ENCODE measurements around the gene CLIP2. TPM values are rescaled to one million over a fixed set of nuclear protein-coding genes. Genes with fewer than 3 reads are reported as not detected.
"Not testable (repeated sequence)": the region's sequence is repeated elsewhere in the genome, so short reads cannot be mapped to it uniquely, and the experiment has no call there.

Gene CLIP2
- total RNA-seq, 4 donors from 2014 or later = 5.6 to 20.8 (median 10.2) TPM

GRCh38 chr7:74311305-74311744, 22.1 kb downstream of the CLIP2 start:
- TF ChIP-seq POLR2A (IDR thresholded peaks at IDR 0.05) = no peak
- TF ChIP-seq CTCF (IDR thresholded peaks at IDR 0.05) = no peak
- WGBS, 2 donors = 51 to 59% methylated on average over 4 of the region's 4 CpGs
- no peak for DNase-seq
- Histone ChIP-seq H3K36me3 (no peaks in the 10 kb centered on the region), H3K9me3 (no peaks in the 10 kb centered on the region), H3K27me3 (peaks cover 0 to 10% (median 0%) of the 10 kb centered on the region in 4 donors), H3K4me3 (no peak overlapping the region), H3K27ac (peak overlapping the region in 2 of 4 donors; percentile 20 to 80), H3K4me1 (peaks cover 14 to 48% (median 33%) of the 10 kb centered on the region in 3 donors)
- intact Hi-C loops (cut with DNase I) = no loop called here

- no peaks in the 10 kb centered on the region for H3K9me3 ChIP-seq
- peak in 1 of 4 donors; percentile 35 for TF ChIP-seq POLR2A (IDR thresholded peaks at IDR 0.05)
- TF ChIP-seq CTCF (IDR thresholded peaks at IDR 0.05) = no peak
- H3K4me1 ChIP-seq = peaks cover 5 to 36% (median 21%) of the 10 kb centered on the region in 3 donors
- no peak for DNase-seq
- peaks cover 0 to 5% (median 0%) of the 10 kb centered on the region in 3 donors for H3K36me3 ChIP-seq
- peak overlapping the region; percentile 55 to 80 (median 64) for H3K27ac ChIP-seq
- 12 to 28% methylated on average over 5 to 7 of the region's 16 CpGs for WGBS, 2 donors
- intact Hi-C loops (cut with DNase I) = no loop called here
- no peaks in the 10 kb centered on the region for H3K27me3 ChIP-seq
- H3K4me3 ChIP-seq = peak overlapping the region in 1 of 4 donors; percentile 8
Measured at GRCh38 chr7:74312418-74313028, 23.3 kb downstream of the CLIP2 start.

- Histone ChIP-seq H3K36me3 (peaks cover 0 to 28% (median 0%) of the 10 kb centered on the region in 3 donors), H3K4me1 (peaks cover 5 to 23% (median 14%) of the 10 kb centered on the region in 3 donors)
- 53 to 76% methylated on average over 2 to 3 of the region's 4 CpGs for WGBS, 2 donors
- H3K27ac ChIP-seq; H3K27me3 ChIP-seq; DNase-seq; H3K4me3 ChIP-seq; intact Hi-C loops (cut with DNase I); H3K9me3 ChIP-seq: not testable (repeated sequence)
Measured at GRCh38 chr7:74315891-74316290, 26.7 kb downstream of the CLIP2 start.

GRCh38 chr7:74317146-74317782, 28.1 kb downstream of the CLIP2 start:
- WGBS, 2 donors = 88 to 92% methylated on average over 8 to 13 of the region's 20 CpGs
- intact Hi-C loops (cut with DNase I) = no loop called here
- Histone ChIP-seq H3K27ac (no peak overlapping the region), H3K9me3 (no peaks in the 10 kb centered on the region), H3K27me3 (no peaks in the 10 kb centered on the region), H3K4me3 (no peak overlapping the region), H3K4me1 (peaks cover 5 to 16% (median 8%) of the 10 kb centered on the region in 3 donors), H3K36me3 (peaks cover 0 to 38% (median 0%) of the 10 kb centered on the region in 3 donors)
- DNase-seq = no peak
- TF ChIP-seq CTCF (IDR thresholded peaks at IDR 0.05) (no peak), POLR2A (IDR thresholded peaks at IDR 0.05) (no peak)

GRCh38 chr7:74318043-74318442, 28.8 kb downstream of the CLIP2 start:
- Histone ChIP-seq H3K36me3 (peaks cover 0 to 46% (median 0%) of the 10 kb centered on the region in 3 donors), H3K4me1 (peaks cover under 1 to 8% (median 2%) of the 10 kb centered on the region in 3 donors), H3K4me3 (no peak overlapping the region), H3K27me3 (no peaks in the 10 kb centered on the region), H3K9me3 (no peaks in the 10 kb centered on the region), H3K27ac (no peak overlapping the region)
- intact Hi-C loops (cut with DNase I) = no loop called here
- no peak for DNase-seq
- WGBS, 2 donors = 83 to 91% methylated on average over 8 of the region's 8 CpGs
- TF ChIP-seq POLR2A (IDR thresholded peaks at IDR 0.05) = no peak
- TF ChIP-seq CTCF (IDR thresholded peaks at IDR 0.05) = no peak

Measured in esophagus squamous epithelium (tissue), 5 donors.